Thoracic aorta (tissue), 2 donors: ENCODE data around the gene EN1. TPM values are rescaled to one million over a fixed set of nuclear protein-coding genes. Genes with fewer than 3 reads are reported as not detected.

Source experiments
- ATAC-seq: fragments of 150-250 bp; one replicate; pipeline ENCODE4 v1.8.0; 2017; ENCODE audit warnings: low read depth; ENCODE audit not compliant: insufficient number of reproducible peaks, low FRiP score
- DNase-seq: peaks from one replicate; pipeline ENCODE4 v3.0.0-alpha.2; 2020; ENCODE audit warnings: low spot score
- H3K27ac ChIP-seq, 2 donors: fragments of 200-600 bp; sonication (generic); 1 replicate in 1 of 2; 2 replicates in 1 of 2; pipeline ENCODE4 v1.5.1; 2016; ENCODE audit warnings: mild to moderate bottlenecking in 2 of 2, moderate library complexity in 2 of 2
- H3K27me3 ChIP-seq: fragments of 200-600 bp; sonication (generic); replicated peaks from 2 replicates; pipeline ENCODE4 v1.6.0; 2016; ENCODE audit warnings: mild to moderate bottlenecking; ENCODE audit not compliant: insufficient read depth
- H3K36me3 ChIP-seq: fragments of 200-600 bp; sonication (generic); one replicate; pipeline ENCODE4 v1.5.1; 2016
- H3K4me1 ChIP-seq, 2 donors: fragments of 200-600 bp; sonication (generic); 1 replicate in 1 of 2; 2 replicates in 1 of 2; pipeline versions ENCODE4 v1.5.1 to v1.6.0; 2016; ENCODE audit warnings: low read depth in 2 of 2, mild to moderate bottlenecking in 1 of 2; ENCODE audit not compliant: control insufficient read depth in 1 of 2
- H3K4me3 ChIP-seq: fragments of 200-600 bp; sonication (generic); 2 replicates; pipeline ENCODE4 v1.5.1; 2016; ENCODE audit warnings: mild to moderate bottlenecking
- H3K9me3 ChIP-seq: fragments of 200-600 bp; sonication (generic); 2 replicates; pipeline ENCODE4 v1.5.1; 2016
- CTCF ChIP-seq: fragments of 200-600 bp; sonication (generic); IDR thresholded peaks from one replicate; pipeline ENCODE4 v1.5.1; 2019; ENCODE audit warnings: antibody characterized with exemption
- total RNA-seq, 2 donors: library from RNA; depleted of rRNA; stranded (reverse); fragments of >200 nt; gene quantifications; one replicate each; pipeline versions ENCODE4 v1.1.0 to v1.2.3, GENCODE V29; 2016

Gene EN1
- total RNA-seq, 2 donors from 2014 or later, result not detected

- Histone ChIP-seq H3K4me3 (no peak overlapping the region), H3K36me3 (no peaks in the 10 kb centered on the region), H3K4me1 (no peaks in the 10 kb centered on the region), H3K9me3 (no peaks in the 10 kb centered on the region), H3K27ac (no peak overlapping the region), H3K27me3 (no peaks in the 10 kb centered on the region)
- no peak for TF ChIP-seq CTCF
- ATAC-seq (no peak), DNase-seq (no peak)
Measured at GRCh38 chr2:118800736-118801135, 46.7 kb downstream of the EN1 start.

GRCh38 chr2:118794546-118794945 lies 52.9 kb downstream of the EN1 start:
- no peaks in the 10 kb centered on the region for H3K27me3 ChIP-seq
- DNase-seq, result no peak
- no peak overlapping the region for H3K4me3 ChIP-seq
- no peaks in the 10 kb centered on the region for H3K36me3 ChIP-seq
- no peak for ATAC-seq
- no peaks in the 10 kb centered on the region for H3K9me3 ChIP-seq
- no peak for TF ChIP-seq CTCF
- H3K27ac ChIP-seq, result no peak overlapping the region
- no peaks in the 10 kb centered on the region for H3K4me1 ChIP-seq

Other genes with a start within 250 kb of the EN1 start
- 10 to 100 TPM; 10.4 to 13.7 TPM for gene MARCO, start 94.5 kb upstream of the EN1 start, total RNA-seq